Measurements from ENCODE around the gene CHD3.
"Not testable (repeated sequence)": the region's sequence is repeated elsewhere in the genome, so short reads cannot be mapped to it uniquely, and the experiment has no call there.

Gene CHD3

GRCh38 chr17:7940034-7940433 is 51.4 kb downstream of the CHD3 start:
- DNase-seq: no peak

DNA sequence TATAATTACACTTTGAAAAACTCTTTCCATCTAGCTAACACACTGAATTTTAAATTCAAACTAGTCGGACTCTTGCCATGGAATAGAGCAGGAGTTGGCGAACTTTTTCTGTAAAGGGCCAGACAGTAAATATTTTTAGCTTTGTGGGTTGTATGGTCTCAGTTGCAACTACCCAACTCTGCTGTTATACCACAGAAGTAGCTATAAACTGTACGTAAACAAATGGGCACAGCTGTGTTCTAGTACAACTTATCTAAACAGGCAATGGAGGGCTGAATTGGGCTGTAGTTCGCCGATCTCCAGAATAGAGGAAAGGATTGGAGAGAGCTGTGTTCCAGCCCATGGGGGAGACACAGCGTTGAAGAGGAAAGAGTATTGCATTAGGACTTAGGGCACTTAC is 52.2 kb downstream of the CHD3 start:
- no peak for DNase-seq

GRCh38 chr17:7943291-7943690 is 54.7 kb downstream of the CHD3 start:
- no peak for DNase-seq

DNA sequence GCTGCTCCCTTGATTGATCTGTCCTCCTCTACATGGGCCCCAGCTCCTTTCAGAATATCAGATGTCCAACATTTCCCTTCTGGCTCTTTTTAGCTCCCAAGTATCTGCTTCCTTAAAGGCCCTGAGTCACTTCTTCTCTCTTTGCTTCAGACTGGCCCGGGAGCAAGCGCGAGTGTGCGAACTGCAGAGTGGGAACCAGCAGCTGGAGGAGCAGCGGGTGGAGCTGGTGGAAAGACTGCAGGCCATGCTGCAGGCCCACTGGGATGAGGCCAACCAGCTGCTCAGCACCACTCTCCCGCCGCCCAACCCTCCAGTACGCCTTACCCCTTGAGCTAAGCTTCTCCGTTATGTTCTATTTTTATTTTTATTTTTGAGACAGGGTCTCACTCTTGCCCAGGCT is 55.7 kb downstream of the CHD3 start:
- DNase-seq: no peak

DNA sequence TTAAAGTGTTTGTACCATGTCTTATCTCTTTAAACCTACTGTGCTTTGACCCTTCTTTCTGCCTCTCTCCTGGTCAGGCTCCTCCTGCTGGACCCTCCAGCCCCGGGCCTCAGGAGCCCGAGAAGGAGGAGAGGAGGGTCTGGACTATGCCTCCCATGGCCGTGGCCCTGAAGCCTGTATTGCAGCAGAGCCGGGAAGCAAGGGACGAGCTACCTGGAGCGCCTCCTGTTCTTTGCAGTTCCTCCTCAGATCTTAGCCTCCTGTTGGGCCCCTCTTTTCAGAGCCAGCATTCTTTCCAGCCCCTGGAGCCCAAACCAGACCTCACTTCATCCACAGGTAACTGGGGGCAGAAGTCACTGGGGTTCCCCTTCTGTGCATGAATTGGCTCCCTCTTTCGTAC is 57.1 kb downstream of the CHD3 start:
- DNase-seq: no peak

GRCh38 chr17:7946441-7946840 is 57.9 kb downstream of the CHD3 start:
- no peak for DNase-seq

GRCh38 chr17:7947651-7948050 is 59.1 kb downstream of the CHD3 start:
- no peak for DNase-seq

GRCh38 chr17:7950578-7950977 is 62.0 kb downstream of the CHD3 start:
- no peak for DNase-seq

DNA sequence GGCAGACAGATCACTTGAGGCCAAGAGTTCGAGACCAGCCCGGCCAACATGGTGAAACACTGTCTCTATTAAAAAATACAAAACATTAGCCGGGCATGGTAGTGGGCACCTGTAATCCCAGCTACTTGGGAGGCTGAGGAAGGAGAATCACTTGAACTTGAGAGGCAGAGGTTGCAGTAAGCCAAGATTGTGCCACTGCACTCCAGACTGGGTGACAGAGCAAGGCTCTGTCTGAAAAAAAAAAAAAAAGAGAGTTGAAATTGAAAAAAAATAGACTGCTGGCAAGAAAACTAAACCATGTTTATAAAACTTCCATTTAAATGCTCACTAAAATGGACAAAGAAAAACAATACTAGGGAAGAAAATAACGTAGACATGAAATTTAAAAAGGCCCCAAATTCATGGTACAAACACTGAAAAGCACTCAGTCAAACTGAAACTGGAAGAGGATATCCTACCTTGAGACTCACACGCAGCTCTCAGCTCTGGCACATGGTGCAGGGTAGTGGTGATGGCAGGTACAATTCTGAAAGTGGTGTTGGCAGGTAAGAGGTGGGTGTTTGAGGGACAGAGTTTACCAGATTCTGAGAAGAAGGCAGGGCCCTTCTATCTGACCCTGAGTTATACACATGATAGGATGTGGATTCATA is 62.7 kb downstream of the CHD3 start:
- DNase-seq: peak; percentile 51

- not testable (repeated sequence) for DNase-seq
Measured at GRCh38 chr17:7953266-7953665, 64.7 kb downstream of the CHD3 start.

- no peak for DNase-seq
Measured at GRCh38 chr17:7955414-7956227, 67.0 kb downstream of the CHD3 start.

GRCh38 chr17:7956228-7956965 is 67.8 kb downstream of the CHD3 start:
- no peak for DNase-seq

DNA sequence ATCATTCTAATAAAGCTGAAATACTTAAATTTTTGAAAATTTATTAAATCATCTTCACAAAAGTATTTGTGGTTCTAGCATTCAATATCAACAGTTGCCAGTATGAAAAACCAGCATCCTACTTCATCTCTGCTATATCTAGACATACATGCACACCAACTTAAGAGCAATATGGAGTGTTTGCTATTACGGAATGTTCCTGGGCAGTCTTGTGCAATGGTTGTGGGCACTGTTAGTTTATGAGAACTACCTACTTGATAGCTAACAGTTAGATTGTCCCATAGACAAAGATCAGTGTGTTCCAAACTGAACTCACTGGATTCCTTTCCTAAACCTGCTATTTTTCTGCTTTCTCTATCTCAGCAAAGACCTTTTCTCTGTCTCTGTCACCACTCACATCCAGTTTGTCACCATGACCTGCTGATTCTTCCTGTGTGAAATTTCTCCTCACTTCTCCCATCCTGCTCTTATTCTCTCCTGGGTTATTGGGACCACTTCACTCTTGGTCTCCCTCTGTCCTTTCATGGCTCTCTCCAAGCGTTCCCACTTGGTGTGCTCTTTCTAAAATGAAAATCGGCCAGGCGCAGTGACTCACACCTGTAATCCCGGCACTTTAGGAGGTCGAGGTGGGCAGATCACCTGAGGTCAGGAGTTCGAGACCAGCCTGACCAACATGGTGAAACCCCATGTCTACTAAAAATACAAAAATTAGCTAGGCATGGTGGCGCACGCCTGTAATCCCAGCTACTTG is 71.1 kb downstream of the CHD3 start:
- no peak for DNase-seq

DNA sequence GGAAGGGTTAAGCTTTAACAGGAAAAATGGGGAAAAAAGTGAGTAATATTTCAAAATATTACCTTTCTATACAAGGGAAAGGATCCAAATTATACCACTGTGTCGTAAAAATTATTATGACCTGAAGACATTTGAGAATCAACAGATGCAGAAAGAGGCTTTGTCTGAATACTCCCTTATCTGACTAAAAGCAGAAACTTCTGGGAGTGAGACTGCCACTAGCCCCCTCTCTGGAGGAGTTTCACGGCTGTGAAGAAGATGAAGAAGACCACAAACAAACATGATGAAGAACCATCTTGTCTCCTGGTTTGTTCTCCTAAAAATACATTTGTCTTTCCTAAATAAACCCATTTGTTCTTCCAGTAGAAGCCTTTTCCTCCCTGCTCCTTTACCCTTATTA is 72.8 kb downstream of the CHD3 start:
- DNase-seq: no peak

Data from stimulated activated CD4-positive, alpha-beta T cell treated with anti-CD3 and anti-CD28 coated beads, Interleukin-1b, Interleukin-23, amount 100 ng/mL, for 48 hours (primary cell).